ENCODE results near the gene TIMP1. TPM values are rescaled to one million over a fixed set of nuclear protein-coding genes. Genes with fewer than 3 reads are reported as not detected.
A peak's percentile ranks its signal among the peaks of the same experiment; 100 is the strongest.

TIMP1 gene
- total RNA-seq, 1 donor from 2014 or later, result 1,308 TPM

DNA sequence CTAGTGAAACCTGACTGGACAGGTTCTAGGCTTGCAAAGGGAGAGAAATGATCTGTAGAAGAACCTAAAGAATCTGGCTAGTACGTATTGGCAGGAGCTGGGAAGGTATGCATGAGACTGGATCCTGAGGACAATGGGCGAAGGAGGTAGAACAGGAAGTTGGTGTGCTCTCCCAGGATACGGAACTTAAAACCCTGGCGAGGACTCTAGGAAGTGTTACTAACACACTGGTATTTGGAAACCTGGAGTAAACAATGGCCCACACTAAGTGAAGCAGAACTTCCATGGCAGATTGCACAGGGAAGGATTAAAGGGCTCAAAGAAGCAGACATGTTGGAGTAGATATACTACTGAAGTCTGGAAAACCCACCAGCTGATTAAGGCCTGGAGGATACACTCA is 28.3 kb downstream of the TIMP1 start:
- Histone ChIP-seq H3K9me3 (no peaks in the 10 kb centered on the region), H3K27ac (no peak overlapping the region), H3K27me3 (no peaks in the 10 kb centered on the region), H3K36me3 (no peaks in the 10 kb centered on the region), H3K4me3 (no peak overlapping the region), H3K4me1 (no peaks in the 10 kb centered on the region)
- DNase-seq (ENCODE audit: low spot score in 2 of 2), result peak in 1 of 2 donors; percentile 22
- TF ChIP-seq, protein P1, sequence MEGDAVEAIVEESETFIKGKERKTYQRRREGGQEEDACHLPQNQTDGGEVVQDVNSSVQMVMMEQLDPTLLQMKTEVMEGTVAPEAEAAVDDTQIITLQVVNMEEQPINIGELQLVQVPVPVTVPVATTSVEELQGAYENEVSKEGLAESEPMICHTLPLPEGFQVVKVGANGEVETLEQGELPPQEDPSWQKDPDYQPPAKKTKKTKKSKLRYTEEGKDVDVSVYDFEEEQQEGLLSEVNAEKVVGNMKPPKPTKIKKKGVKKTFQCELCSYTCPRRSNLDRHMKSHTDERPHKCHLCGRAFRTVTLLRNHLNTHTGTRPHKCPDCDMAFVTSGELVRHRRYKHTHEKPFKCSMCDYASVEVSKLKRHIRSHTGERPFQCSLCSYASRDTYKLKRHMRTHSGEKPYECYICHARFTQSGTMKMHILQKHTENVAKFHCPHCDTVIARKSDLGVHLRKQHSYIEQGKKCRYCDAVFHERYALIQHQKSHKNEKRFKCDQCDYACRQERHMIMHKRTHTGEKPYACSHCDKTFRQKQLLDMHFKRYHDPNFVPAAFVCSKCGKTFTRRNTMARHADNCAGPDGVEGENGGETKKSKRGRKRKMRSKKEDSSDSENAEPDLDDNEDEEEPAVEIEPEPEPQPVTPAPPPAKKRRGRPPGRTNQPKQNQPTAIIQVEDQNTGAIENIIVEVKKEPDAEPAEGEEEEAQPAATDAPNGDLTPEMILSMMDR (IDR thresholded peaks at IDR 0.05), result no peak
- intact Hi-C loops (cut with DNase I), result no loop called here

DNA sequence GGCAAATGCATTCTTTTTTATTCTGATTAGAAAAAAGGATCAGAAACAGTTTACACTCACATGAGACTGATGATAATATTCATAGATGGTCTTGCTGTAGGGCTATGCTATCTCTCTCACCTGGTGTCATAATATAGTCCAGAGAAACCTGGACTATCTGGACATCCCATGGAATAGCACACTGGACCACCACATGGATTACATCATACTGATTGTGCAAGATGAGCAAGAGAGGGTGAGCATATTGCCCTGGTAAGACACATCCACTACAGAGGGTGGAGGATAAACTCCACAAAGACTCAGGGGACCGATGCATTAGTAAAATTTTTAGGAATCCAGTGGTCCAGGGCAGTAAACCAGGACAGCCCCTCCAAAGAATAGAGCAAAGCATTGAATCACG is 29.3 kb downstream of the TIMP1 start:
- no peaks in the 10 kb centered on the region for H3K27me3 ChIP-seq
- H3K9me3 ChIP-seq, result no peaks in the 10 kb centered on the region
- DNase-seq (ENCODE audit: low spot score in 2 of 2), result no peak
- H3K4me1 ChIP-seq, result no peaks in the 10 kb centered on the region
- intact Hi-C loops (cut with DNase I), result no loop called here
- H3K4me3 ChIP-seq, result no peak overlapping the region
- TF ChIP-seq, protein P1 (IDR thresholded peaks at IDR 0.05), result no peak
- no peaks in the 10 kb centered on the region for H3K36me3 ChIP-seq
- no peak overlapping the region for H3K27ac ChIP-seq

DNA sequence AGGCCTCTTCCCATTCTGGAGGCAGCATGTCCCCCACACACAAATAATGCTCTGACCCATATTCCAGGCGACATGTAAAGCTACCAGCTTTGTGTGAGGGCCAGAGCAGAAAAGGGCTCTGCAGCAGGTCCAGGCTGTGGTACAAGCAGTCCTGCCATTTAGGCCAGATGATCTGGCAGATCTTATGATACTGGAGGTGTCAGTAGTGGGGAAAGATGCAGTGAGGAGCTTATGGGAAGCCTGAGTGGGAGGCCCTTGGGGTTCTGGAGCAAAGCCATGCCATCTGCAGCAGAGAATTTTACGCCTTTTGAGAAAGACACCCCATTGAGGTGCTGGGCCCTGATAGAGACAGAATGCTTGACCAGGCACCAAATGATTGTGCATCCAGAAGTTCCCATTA is 29.7 kb downstream of the TIMP1 start:
- intact Hi-C loops (cut with DNase I), result no loop called here
- H3K27ac ChIP-seq, result no peak overlapping the region
- DNase-seq (ENCODE audit: low spot score in 2 of 2), result no peak
- no peaks in the 10 kb centered on the region for H3K36me3 ChIP-seq
- TF ChIP-seq, protein P1 (IDR thresholded peaks at IDR 0.05), result no peak
- H3K4me1 ChIP-seq, result no peaks in the 10 kb centered on the region
- H3K4me3 ChIP-seq, result no peak overlapping the region
- no peaks in the 10 kb centered on the region for H3K9me3 ChIP-seq
- H3K27me3 ChIP-seq, result no peaks in the 10 kb centered on the region

DNA sequence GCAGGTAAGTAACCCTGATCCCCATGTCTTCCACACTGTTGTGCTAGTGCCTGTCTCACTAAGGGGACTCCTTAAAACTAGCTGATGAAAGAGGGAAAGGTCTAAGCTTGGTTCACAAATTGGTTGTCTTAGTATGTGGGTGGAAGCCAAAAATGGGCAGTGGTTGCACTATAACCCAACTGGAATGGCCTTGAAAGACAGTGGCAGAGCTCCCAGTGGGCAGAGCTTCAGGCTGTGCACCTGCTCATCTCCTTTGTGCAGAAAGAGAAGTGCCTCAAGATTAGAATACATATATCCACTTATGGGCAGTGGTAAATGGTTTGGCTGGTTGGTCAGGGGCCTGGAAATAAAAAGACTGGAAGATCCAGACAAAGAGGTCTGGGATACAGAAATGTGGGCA is 30.2 kb downstream of the TIMP1 start:
- H3K27me3 ChIP-seq, result no peaks in the 10 kb centered on the region
- no peaks in the 10 kb centered on the region for H3K36me3 ChIP-seq
- H3K4me1 ChIP-seq, result no peaks in the 10 kb centered on the region
- intact Hi-C loops (cut with DNase I), result no loop called here
- H3K27ac ChIP-seq, result no peak overlapping the region
- no peaks in the 10 kb centered on the region for H3K9me3 ChIP-seq
- TF ChIP-seq, protein P1 (IDR thresholded peaks at IDR 0.05), result no peak
- H3K4me3 ChIP-seq, result no peak overlapping the region
- no peak for DNase-seq (ENCODE audit: low spot score in 2 of 2)

DNA sequence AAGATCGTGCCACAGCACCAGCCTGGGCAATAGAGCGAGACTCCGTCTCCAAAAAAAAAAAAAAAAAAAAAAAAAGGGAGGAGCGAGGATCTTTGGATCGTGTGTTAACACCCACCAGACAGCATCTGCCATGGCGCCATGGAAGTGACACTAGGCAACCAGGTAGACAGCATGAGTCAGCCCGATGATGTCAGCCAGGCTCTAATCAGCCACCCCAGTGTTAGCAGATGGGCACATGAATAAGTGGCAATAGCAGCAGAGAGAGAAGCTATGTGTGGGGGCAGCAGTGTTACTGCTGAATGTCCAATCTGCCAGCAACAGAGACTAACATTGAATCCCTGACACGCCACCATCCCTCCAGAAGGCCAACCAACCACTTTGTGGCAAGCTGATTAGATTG is 30.8 kb downstream of the TIMP1 start:
- Histone ChIP-seq H3K27ac (no peak overlapping the region), H3K36me3 (no peaks in the 10 kb centered on the region), H3K27me3 (no peaks in the 10 kb centered on the region), H3K9me3 (no peaks in the 10 kb centered on the region), H3K4me1 (no peaks in the 10 kb centered on the region), H3K4me3 (no peak overlapping the region)
- DNase-seq (ENCODE audit: low spot score in 2 of 2), result no peak
- TF ChIP-seq, protein P1 (IDR thresholded peaks at IDR 0.05), result no peak
- intact Hi-C loops (cut with DNase I), result no loop called here

DNA sequence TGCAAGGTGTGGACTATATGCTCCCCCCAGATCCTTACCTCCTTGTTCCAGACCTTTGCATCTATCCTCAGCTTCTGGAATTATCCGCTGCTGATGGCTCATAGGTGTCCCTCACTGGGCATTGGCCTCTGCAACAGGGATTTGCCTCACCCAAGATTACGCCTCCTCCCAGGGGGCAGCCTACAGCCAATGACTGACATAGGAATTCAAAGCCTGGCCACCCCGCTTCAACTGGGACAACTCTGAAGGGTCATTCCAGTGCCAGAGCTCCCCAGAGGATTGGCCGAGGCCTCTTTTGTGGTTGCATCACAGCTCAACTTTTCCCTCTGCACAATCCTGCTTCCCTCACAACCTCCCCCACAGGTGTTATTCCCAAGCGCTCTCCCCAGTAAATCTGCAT is 32.4 kb downstream of the TIMP1 start:
- H3K36me3 ChIP-seq, result no peaks in the 10 kb centered on the region
- DNase-seq (ENCODE audit: low spot score in 2 of 2), result no peak
- no peak overlapping the region for H3K4me3 ChIP-seq
- TF ChIP-seq, protein P1 (IDR thresholded peaks at IDR 0.05), result no peak
- H3K4me1 ChIP-seq, result no peaks in the 10 kb centered on the region
- no peak overlapping the region for H3K27ac ChIP-seq
- H3K9me3 ChIP-seq, result no peaks in the 10 kb centered on the region
- intact Hi-C loops (cut with DNase I), result no loop called here
- no peaks in the 10 kb centered on the region for H3K27me3 ChIP-seq

Data from ascending aorta (tissue), 2 donors.